GM12878 (cell line): ENCODE results near the gene INSL3. TPM values are rescaled to one million over a fixed set of nuclear protein-coding genes. Genes with fewer than 3 reads are reported as not detected.

Experiments used
- CHD1 ChIP-seq: IDR thresholded peaks from 2 replicates; pipeline ENCODE4 v1.6.1; 2012; ENCODE audit warnings: low read depth, low read length, improper control_type of control experiment
- CHD2 ChIP-seq: IDR thresholded peaks from 2 replicates; pipeline ENCODE4 v1.6.1; 2011; ENCODE audit warnings: low read depth, low read length, improper control_type of control experiment, borderline replicate concordance
- CTCF ChIP-seq, 3 experiments: IDR thresholded peaks in 2 of 3; conservative IDR thresholded peaks in 1 of 3; 2 replicates each; pipeline ENCODE4 v1.5.1; 2011; ENCODE audit warnings: low read depth in 3 of 3, low read length in 3 of 3, mild to moderate bottlenecking in 3 of 3, control low read depth in 2 of 3, moderate library complexity in 2 of 3, inconsistent platforms in 1 of 3, mixed read lengths in 1 of 3; ENCODE audit not compliant: control insufficient read depth in 2 of 3, insufficient read depth in 1 of 3; ENCODE audit errors: extremely low read depth in 1 of 3
- FOS ChIP-seq: IDR thresholded peaks from 3 replicates; pipeline ENCODE4 v1.6.1; 2011; ENCODE audit warnings: borderline replicate concordance; ENCODE audit not compliant: insufficient read length; ENCODE audit errors: extremely low read depth
- FOXK2 ChIP-seq: fragments of 450-650 bp; IDR thresholded peaks from 2 replicates; pipeline ENCODE4 v1.6.1; 2017; ENCODE audit warnings: mild to moderate bottlenecking, moderate library complexity
- GABPA ChIP-seq: IDR thresholded peaks from 2 replicates; pipeline ENCODE4 v1.6.1; 2014; ENCODE audit warnings: antibody characterized with exemption, low read depth, mild to moderate bottlenecking, inconsistent platforms
- IRF5 ChIP-seq: fragments of 450-650 bp; IDR thresholded peaks from 2 replicates; pipeline ENCODE4 v1.6.1; 2017; ENCODE audit warnings: borderline replicate concordance
- KAT2A ChIP-seq: conservative IDR thresholded peaks from 2 replicates; pipeline ENCODE4 v1.6.1; 2011; ENCODE audit warnings: low read depth, low read length; ENCODE audit not compliant: control insufficient read depth
- LARP7 ChIP-seq: fragments of 450-650 bp; IDR thresholded peaks from 2 replicates; pipeline ENCODE4 v1.6.1; 2017; ENCODE audit warnings: mild to moderate bottlenecking
- MYC ChIP-seq: IDR thresholded peaks from 2 replicates; pipeline ENCODE4 v1.6.1; 2011; ENCODE audit warnings: mild to moderate bottlenecking, low read length, moderate library complexity, inconsistent platforms; ENCODE audit not compliant: insufficient read depth, insufficient replicate concordance, insufficient read length, severe bottlenecking
- NR2C2 ChIP-seq: IDR thresholded peaks from 2 replicates; pipeline ENCODE4 v1.6.1; 2011; ENCODE audit warnings: borderline replicate concordance, low read depth; ENCODE audit not compliant: control insufficient read depth, insufficient read length
- NR2F1 ChIP-seq: fragments of 450-650 bp; conservative IDR thresholded peaks from 2 replicates; pipeline ENCODE4 v1.6.1; 2017; ENCODE audit warnings: mild to moderate bottlenecking
- PBX3 ChIP-seq: IDR thresholded peaks from 2 replicates; pipeline ENCODE4 v1.6.1; 2011; ENCODE audit warnings: mild to moderate bottlenecking, low read depth, low read length, moderate library complexity; ENCODE audit not compliant: insufficient replicate concordance
- PKNOX1 ChIP-seq: fragments of 450-650 bp; IDR thresholded peaks from 2 replicates; pipeline ENCODE4 v1.6.1; 2016; ENCODE audit warnings: mild to moderate bottlenecking
- POLR2AphosphoS2 ChIP-seq: IDR thresholded peaks from 2 replicates; pipeline ENCODE4 v1.6.1; 2011; ENCODE audit warnings: low read depth, mild to moderate bottlenecking, low read length, improper control_type of control experiment, moderate library complexity
- POLR2AphosphoS5 ChIP-seq: IDR thresholded peaks from 2 replicates; pipeline ENCODE4 v1.6.1; 2011; ENCODE audit warnings: mild to moderate bottlenecking, low read length, inconsistent platforms
- RB1 ChIP-seq: fragments of 450-650 bp; formaldehyde crosslinking; IDR thresholded peaks from 2 replicates; pipeline ENCODE4 v1.6.1; 2017; ENCODE audit warnings: mild to moderate bottlenecking, borderline replicate concordance
- SIX5 ChIP-seq: IDR thresholded peaks from 2 replicates; pipeline ENCODE4 v1.6.1; 2011; ENCODE audit warnings: mild to moderate bottlenecking, low read depth, low read length, moderate library complexity; ENCODE audit not compliant: severe bottlenecking
- SMAD1 ChIP-seq: fragments of 450-650 bp; IDR thresholded peaks from 2 replicates; pipeline ENCODE4 v1.6.1; 2018; ENCODE audit warnings: mild to moderate bottlenecking, low read depth; ENCODE audit not compliant: partially characterized antibody
- SMC3 ChIP-seq: IDR thresholded peaks from 2 replicates; pipeline ENCODE4 v1.6.1; 2011; ENCODE audit warnings: low read length, improper control_type of control experiment, borderline replicate concordance
- SPI1 ChIP-seq: IDR thresholded peaks from 2 replicates; pipeline ENCODE4 v1.6.1; 2011; ENCODE audit warnings: low read depth, mild to moderate bottlenecking, low read length, moderate library complexity, borderline replicate concordance; ENCODE audit not compliant: insufficient read depth
- SREBF1 ChIP-seq: IDR thresholded peaks from 2 replicates; pipeline ENCODE4 v1.6.1; 2012; ENCODE audit warnings: mild to moderate bottlenecking, low read length
- TCF3 ChIP-seq: IDR thresholded peaks from 2 replicates; pipeline ENCODE4 v1.6.1; 2012; ENCODE audit warnings: low read depth, mild to moderate bottlenecking, low read length, borderline replicate concordance; ENCODE audit not compliant: insufficient read depth
- WRNIP1 ChIP-seq: IDR thresholded peaks from 2 replicates; pipeline ENCODE4 v1.6.1; 2011; ENCODE audit warnings: low read depth, low read length, improper control_type of control experiment, borderline replicate concordance
- polyA plus RNA-seq, 11 experiments: library from polyadenylated mRNA; depleted of rRNA in 4 of 11; unstranded in 6 of 11; stranded (reverse) in 5 of 11; fragments of >200 nt; fragmentation: Nextera tagmentation in 4 of 11; fragmentation: Illumina TruSeq in 1 of 11; extraction: Ambion mirVana in 4 of 11; extraction: Trizol in 1 of 11; gene quantifications; 1 replicate in 1 of 11; 2 replicates in 10 of 11; pipeline versions ENCODE4 v1.2.1 to v1.2.3, GENCODE V29; 2011 to 2016; ENCODE audit warnings: inconsistent platforms in 2 of 11, missing spikeins in 2 of 11, low read depth in 1 of 11
- total RNA-seq, 4 experiments: library from RNA; depleted of rRNA in 3 of 4; stranded (reverse); fragments of >200 nt in 3 of 4; fragmentation: Illumina TruSeq in 1 of 4; extraction: Trizol in 1 of 4; gene quantifications; 2 replicates each; pipeline versions ENCODE4 v1.2.1 to v1.2.3, GENCODE V29; 2013 to 2021

INSL3 gene
- total and polyA plus RNA-seq, 10 of the 15 experiments (the other 5 are each of a cell fraction or from before 2014, with no cell fraction given), result 0.27 to 1.9 (median 0.70) TPM

GRCh38 chr19:17859533-17860330 is 38.4 kb upstream of the INSL3 start, which contains the start of gene RPL18A (continued):
- TF ChIP-seq RB1, result peak; percentile 60; the same call in 1 of the 2 replicates
- peak; percentile 79 for TF ChIP-seq FOS
- TF ChIP-seq CHD1, result peak; percentile 69; the same call in 1 of the 2 replicates
- peak; percentile 99 for TF ChIP-seq PBX3
- peak; percentile 47; the same call in 1 of the 2 replicates for TF ChIP-seq FOXK2
- TF ChIP-seq POLR2AphosphoS5, result peak; percentile 99
- TF ChIP-seq KAT2A, result no peak
- TF ChIP-seq NR2F1, result 0 out of 2 replicates have a peak, but pooled peaks have one; percentile 33
- peak; percentile 96 for TF ChIP-seq GABPA
- no peak for TF ChIP-seq NR2C2
- TF ChIP-seq CTCF (IDR thresholded peaks at IDR 0.05 in 2 of 3, conservative IDR thresholded peaks at IDR 0.05 in 1 of 3; ENCODE audit: control insufficient read depth in 2 of 3, extremely low read depth in 1 of 3, insufficient read depth in 1 of 3, low read depth in 3 of 3, low read length in 3 of 3), result peak; percentile 93 to 99 (median 98); a peak in 5 of 6 replicates
- peak; percentile 100 for TF ChIP-seq SMC3
- TF ChIP-seq SIX5, result peak; percentile 96
- TF ChIP-seq CHD2, result peak; percentile 96
- TF ChIP-seq SREBF1, result 0 out of 2 replicates have a peak, but pooled peaks have one; percentile 68
- peak; percentile 18; the same call in 1 of the 2 replicates for TF ChIP-seq SPI1
- peak; percentile 76; the same call in 1 of the 2 replicates for TF ChIP-seq LARP7
- TF ChIP-seq WRNIP1, result no peak; the same call in 1 of the 2 replicates
- no peak for TF ChIP-seq IRF5
- peak; percentile 46; the same call in 1 of the 2 replicates for TF ChIP-seq TCF3
- peak; percentile 89 for TF ChIP-seq MYC
- TF ChIP-seq POLR2AphosphoS2, result peak; percentile 92
- peak; percentile 63 for TF ChIP-seq SMAD1
- TF ChIP-seq PKNOX1, result peak; percentile 100
